Lower lobe of right lung (tissue), 2 donors: Measurements from ENCODE around the gene NCOA3. TPM values are rescaled to one million over a fixed set of nuclear protein-coding genes. Genes with fewer than 3 reads are reported as not detected.

Source experiments
- ATAC-seq, 2 donors: fragments of 200-7000 bp; cut with Tn5 transposase; one replicate each; pipeline ENCODE4 v1.9.1; 2020 to 2022; ENCODE audit warnings: mild to moderate bottlenecking in 2 of 2, moderate library complexity in 2 of 2
- DNase-seq: peaks from one replicate; pipeline ENCODE4 v3.0.0-alpha.2; 2020
- H3K27ac ChIP-seq: fragments of 200-600 bp; one replicate; pipeline ENCODE4 v1.8.0; 2022
- H3K27me3 ChIP-seq: fragments of 200-600 bp; one replicate; pipeline ENCODE4 v1.8.0; 2022; ENCODE audit warnings: low read depth
- H3K36me3 ChIP-seq: fragments of 200-600 bp; one replicate; pipeline ENCODE4 v1.8.0; 2022; ENCODE audit warnings: mild to moderate bottlenecking
- H3K4me1 ChIP-seq: fragments of 200-600 bp; one replicate; pipeline ENCODE4 v1.8.0; 2022
- H3K4me3 ChIP-seq: fragments of 200-600 bp; one replicate; pipeline ENCODE4 v1.8.0; 2022; ENCODE audit warnings: mild to moderate bottlenecking
- H3K9me3 ChIP-seq: fragments of 200-600 bp; one replicate; pipeline ENCODE4 v1.8.0; 2022
- CTCF ChIP-seq: fragments of 200-600 bp; IDR thresholded peaks from one replicate; pipeline ENCODE4 v1.8.0; 2022; ENCODE audit warnings: antibody characterized with exemption, mild to moderate bottlenecking
- intact Hi-C: fragments of 100-400 bp; cut with DNase I; formaldehyde crosslinking; loops from one replicate; pipeline ENCODE4 v1.11.0; 2022
- total RNA-seq: library from RNA; stranded (reverse); fragmentation: NEBNext Ultra II Directional; extraction: Animal tissue kit (Norgen Biotek cat#: 25700); gene quantifications from one replicate; pipeline ENCODE4 v1.2.1, GENCODE V29; 2021
- donor health status: DM: no; HTN: yes; CAD: no; lungs with severe emphysema.

NCOA3 gene
- total RNA-seq, 1 donor from 2014 or later: 42.1 TPM

- DNase-seq (no peak), ATAC-seq (peak; percentile 56 to 73)
- TF ChIP-seq CTCF: no peak
- intact Hi-C loops: no loop called here
- H3K4me3 ChIP-seq: no peak overlapping the region
- H3K4me1 ChIP-seq: peaks cover 44% of the 10 kb centered on the region
- H3K27ac ChIP-seq: peak overlapping the region; percentile 38
- no peaks in the 10 kb centered on the region for H3K27me3 ChIP-seq
- no peaks in the 10 kb centered on the region for H3K36me3 ChIP-seq
- no peaks in the 10 kb centered on the region for H3K9me3 ChIP-seq
These were observed 108.7 kb downstream of the NCOA3 start for GRCh38 chr20:47610247-47610944.

- Histone ChIP-seq H3K36me3 (no peaks in the 10 kb centered on the region), H3K27me3 (no peaks in the 10 kb centered on the region), H3K4me1 (peaks cover 40% of the 10 kb centered on the region), H3K4me3 (no peak overlapping the region), H3K27ac (peak overlapping the region; percentile 38), H3K9me3 (no peaks in the 10 kb centered on the region)
- DNase-seq (no peak), ATAC-seq (no peak)
- no peak for TF ChIP-seq CTCF
- intact Hi-C loops: no loop called here
These were observed 109.2 kb downstream of the NCOA3 start for GRCh38 chr20:47610945-47611250.

GRCh38 chr20:47611785-47612184, 110.1 kb downstream of the NCOA3 start:
- Histone ChIP-seq H3K9me3 (no peaks in the 10 kb centered on the region), H3K27ac (no peak overlapping the region), H3K4me1 (peaks cover 32% of the 10 kb centered on the region), H3K36me3 (no peaks in the 10 kb centered on the region), H3K27me3 (no peaks in the 10 kb centered on the region), H3K4me3 (no peak overlapping the region)
- ATAC-seq (no peak), DNase-seq (no peak)
- no peak for TF ChIP-seq CTCF
- intact Hi-C loops: no loop called here

GRCh38 chr20:47612670-47613069, 111.0 kb downstream of the NCOA3 start:
- DNase-seq (no peak), ATAC-seq (no peak)
- no peak overlapping the region for H3K4me3 ChIP-seq
- no peaks in the 10 kb centered on the region for H3K9me3 ChIP-seq
- intact Hi-C loops: no loop called here
- H3K36me3 ChIP-seq: no peaks in the 10 kb centered on the region
- H3K27ac ChIP-seq: no peak overlapping the region
- TF ChIP-seq CTCF: no peak
- no peaks in the 10 kb centered on the region for H3K27me3 ChIP-seq
- peaks cover 23% of the 10 kb centered on the region for H3K4me1 ChIP-seq

GRCh38 chr20:47614703-47615309, 113.1 kb downstream of the NCOA3 start:
- intact Hi-C loops: no loop called here
- H3K36me3 ChIP-seq: no peaks in the 10 kb centered on the region
- no peaks in the 10 kb centered on the region for H3K27me3 ChIP-seq
- DNase-seq: no peak
- ATAC-seq: no peak
- H3K4me3 ChIP-seq: no peak overlapping the region
- H3K9me3 ChIP-seq: no peaks in the 10 kb centered on the region
- H3K27ac ChIP-seq: no peak overlapping the region
- no peak for TF ChIP-seq CTCF
- H3K4me1 ChIP-seq: peaks cover 17% of the 10 kb centered on the region
